ENCODE measurements around the gene MTHFD1. TPM values are rescaled to one million over a fixed set of nuclear protein-coding genes. Genes with fewer than 3 reads are reported as not detected.

The MTHFD1 gene
- total RNA-seq, 1 experiment from 2014 or later, result 57.8 TPM

DNA sequence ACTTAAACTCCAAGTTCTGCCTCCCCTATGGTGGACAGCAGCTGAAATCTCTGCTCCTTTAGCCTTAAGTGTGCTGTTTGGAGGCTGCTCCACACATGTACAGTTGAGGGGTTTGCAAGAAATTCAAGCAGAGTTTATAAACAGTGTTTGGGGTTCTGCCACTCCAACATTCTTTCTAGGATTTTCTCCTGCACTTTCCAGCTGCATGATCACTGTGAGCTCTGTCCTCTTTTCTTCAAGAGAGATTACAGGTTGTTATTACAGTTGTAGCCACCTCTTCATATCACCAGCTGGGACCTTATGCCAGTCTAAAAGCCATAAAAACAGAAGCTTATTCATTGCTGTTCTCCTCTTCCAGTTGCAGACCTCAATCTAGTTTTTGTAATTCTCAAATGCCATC, 107.1 kb downstream of the MTHFD1 start:
- DNase-seq (ENCODE audit: low spot score), result no peak

DNA sequence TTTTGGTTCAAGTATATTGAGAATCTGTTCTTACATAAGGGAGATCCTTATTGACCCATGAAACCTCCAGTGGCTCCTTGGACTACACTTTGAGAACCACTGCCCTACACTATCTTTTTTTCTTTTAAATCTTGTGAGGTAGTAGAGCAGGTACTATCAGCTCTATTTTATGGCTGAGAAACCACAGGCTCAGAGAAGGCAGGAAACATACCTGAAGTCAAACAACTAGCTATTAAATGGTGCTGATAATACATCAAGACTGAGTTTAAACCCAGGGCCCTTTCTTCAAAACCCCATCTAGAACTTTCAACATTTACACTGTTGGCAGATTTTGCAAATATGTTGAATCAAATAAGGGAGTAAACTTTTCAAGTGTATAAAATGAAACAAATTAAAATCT, 108.6 kb downstream of the MTHFD1 start:
- DNase-seq (ENCODE audit: low spot score), result no peak

DNA sequence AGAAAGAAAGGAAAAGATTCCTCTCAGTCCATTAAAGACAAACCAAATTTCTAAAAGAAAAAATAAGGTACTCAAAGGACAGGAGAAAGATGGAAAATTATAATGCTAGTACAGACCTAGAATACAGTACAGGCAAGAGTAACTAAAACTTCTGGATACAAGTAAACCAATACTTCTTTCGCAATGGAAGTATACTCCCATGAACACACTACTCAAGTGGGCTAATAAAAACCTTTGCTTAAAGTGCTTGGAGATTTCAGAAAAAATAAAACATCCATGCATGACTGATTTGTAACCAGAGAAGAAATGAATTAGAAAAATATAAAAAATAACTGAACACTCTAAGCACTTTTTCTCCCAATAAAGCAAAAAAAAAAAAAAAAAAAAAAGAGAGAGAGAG, 111.9 kb downstream of the MTHFD1 start:
- DNase-seq (ENCODE audit: low spot score), result no peak

DNA sequence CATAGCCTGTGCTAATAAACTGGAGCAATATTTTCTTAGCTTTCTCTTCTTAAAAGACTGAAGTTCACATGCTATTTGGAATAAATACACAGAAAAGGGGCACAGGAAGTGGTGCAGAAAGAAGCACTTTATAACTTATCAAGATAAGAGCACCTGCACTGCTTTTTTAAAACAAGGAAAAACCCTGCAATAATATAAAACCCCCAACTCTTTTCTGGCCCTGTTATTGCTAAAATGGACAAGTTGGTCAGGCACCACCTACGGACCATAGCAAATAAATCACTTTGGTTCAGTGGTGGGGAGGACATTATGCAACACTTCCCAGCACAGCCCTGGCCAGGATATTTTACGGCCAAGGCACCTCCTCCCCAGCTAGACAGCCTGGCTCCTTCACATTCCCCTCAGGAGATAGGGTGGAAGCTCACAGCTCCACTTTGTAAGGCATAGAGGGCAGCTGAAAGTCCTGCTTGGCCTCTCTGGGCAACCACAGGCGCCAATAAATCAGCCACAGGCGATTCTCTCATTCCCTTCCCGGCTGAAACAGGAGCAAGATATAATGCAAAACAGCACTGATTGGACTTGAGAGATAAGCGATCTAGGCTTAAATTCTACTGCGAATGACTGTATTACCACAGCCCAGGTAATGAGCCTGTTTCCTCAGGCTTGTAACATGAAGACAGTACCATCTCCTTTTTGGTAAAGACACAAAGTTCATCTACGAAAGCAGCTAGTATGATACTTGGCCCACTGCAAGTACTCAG, 113.4 kb downstream of the MTHFD1 start:
- DNase-seq (ENCODE audit: low spot score), result peak; percentile 92

DNA sequence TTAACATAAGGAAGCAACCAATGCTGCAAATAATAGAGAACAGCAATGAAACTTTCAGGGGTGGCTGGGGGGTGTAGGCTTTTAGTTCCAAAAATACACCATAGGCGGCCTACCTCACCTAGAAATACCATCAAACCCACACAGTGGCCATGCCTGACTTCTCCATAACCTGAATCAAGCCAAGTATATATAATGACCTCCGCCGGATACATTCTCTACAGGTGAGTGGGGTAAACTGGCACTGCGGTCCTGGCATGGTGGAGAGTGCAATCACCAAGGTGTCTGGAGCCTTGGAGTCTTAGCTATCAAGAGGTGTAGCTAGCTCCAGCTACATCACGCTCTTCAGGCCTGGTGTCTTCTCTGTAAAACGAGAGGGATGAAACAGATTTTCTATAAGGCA, 114.3 kb downstream of the MTHFD1 start:
- no peak for DNase-seq (ENCODE audit: low spot score)

DNA sequence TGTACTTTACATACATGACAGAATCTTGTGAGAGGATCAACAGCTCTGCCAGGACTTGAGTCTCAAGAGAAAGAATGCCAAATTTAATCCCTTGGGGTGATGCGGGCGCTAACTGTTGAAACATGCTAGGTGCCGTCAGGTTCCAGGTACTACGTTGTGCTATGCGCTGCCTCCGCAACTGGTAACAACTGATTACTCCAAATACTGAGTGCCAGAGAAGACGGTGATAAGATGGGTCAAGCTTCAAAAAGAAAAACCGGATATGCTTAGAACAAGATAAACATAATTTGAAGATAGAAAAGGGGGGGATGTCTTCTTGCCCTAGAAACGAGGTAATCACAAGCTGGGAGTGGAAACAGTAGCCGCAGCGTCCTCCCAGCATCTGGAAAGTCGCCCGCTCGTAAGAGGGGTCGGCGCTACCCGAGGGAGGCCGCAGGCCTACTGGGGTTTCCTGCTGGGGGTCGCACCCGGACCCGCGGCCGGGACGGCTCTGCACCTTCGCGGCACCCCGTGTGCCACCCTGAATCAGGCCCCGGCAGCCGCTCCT, 114.8 kb downstream of the MTHFD1 start:
- DNase-seq (ENCODE audit: low spot score), result no peak

DNA sequence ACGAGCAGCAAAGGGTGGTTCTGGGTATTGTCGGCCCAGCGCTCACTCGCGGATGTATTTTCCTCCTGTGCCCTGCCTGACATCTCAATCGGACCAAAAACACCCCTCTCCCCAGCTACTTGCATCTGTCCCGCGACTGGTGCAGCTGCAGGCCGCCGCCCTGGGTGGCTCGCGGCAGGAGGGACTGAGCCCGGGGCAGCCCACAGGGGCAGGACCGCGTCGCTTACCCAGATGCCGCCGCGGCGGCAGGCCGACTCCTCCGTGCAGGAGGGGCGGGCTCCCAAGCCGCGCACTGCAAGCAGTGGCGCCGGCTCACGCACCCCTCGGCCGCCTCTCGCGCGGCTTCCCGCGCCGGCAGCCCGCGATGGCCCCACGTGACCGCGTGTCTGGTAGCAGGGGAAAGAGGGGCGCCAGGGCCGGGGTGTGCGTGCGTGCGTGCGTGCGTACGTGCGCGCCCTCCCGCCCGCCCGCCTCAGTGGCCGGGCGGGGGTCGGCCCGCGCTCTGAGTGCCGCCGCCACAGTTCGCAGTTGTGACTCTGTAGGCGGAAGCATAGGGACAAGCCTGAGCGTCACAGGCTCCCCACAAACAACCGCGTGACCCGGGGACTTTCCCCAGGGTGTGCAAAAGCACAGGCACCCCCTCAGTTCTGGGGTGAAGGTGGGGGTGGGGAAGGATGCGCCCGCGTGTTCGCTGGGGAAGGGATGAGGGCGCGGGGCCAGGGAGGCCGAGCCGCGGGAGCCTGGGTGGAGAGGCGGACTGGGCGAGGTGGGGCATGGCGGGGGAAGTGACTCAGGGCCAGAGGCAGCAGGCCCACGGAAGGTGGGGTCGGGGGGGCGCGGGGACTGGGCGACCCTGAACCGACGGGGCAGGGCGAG, 115.5 kb downstream of the MTHFD1 start, which contains the start of gene ZBTB25:
Gene ZBTB25, minus strand, starts transcription at position 405 of the 876 bp plus-strand sequence. CDS start 13,305 bp downstream, outside the sequence.
- peak; percentile 87 for DNase-seq (ENCODE audit: low spot score)

DNA sequence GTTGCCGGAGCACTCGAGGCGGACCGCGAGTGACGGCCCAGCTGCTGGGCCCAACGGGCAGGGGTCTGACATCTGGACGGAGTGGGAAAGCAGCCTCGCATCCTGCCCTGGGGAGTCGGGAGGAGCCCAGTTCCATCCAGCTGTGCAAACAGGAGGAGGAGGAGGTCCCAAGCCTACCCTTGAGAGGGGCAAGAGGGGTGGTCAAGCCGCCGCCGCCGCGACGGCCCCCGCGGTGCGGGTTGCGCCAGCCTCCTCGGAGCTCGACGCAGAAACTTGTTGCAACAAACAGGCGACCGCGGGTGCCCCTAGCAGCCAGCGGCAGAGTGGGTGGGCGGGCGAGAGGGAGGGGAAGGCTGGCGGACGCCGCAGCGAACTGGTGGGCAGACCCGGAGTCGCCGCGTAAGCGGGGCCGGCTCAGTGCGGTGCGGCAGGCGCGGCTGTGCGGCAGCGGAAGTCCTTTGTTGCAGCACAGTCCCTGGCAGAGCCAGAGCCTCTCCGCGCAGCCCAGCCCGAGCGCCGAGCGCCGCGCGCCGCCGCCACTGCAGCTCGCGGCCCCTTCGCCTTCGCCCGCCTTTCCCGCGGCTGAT, 116.2 kb downstream of the MTHFD1 start, which contains the start of gene ZBTB1:
Gene ZBTB1, plus strand, starts transcription at position 461 of the 587 bp plus-strand sequence. CDS start 16,735 bp downstream, outside the sequence.
- peak; percentile 70 for DNase-seq (ENCODE audit: low spot score)

DNA sequence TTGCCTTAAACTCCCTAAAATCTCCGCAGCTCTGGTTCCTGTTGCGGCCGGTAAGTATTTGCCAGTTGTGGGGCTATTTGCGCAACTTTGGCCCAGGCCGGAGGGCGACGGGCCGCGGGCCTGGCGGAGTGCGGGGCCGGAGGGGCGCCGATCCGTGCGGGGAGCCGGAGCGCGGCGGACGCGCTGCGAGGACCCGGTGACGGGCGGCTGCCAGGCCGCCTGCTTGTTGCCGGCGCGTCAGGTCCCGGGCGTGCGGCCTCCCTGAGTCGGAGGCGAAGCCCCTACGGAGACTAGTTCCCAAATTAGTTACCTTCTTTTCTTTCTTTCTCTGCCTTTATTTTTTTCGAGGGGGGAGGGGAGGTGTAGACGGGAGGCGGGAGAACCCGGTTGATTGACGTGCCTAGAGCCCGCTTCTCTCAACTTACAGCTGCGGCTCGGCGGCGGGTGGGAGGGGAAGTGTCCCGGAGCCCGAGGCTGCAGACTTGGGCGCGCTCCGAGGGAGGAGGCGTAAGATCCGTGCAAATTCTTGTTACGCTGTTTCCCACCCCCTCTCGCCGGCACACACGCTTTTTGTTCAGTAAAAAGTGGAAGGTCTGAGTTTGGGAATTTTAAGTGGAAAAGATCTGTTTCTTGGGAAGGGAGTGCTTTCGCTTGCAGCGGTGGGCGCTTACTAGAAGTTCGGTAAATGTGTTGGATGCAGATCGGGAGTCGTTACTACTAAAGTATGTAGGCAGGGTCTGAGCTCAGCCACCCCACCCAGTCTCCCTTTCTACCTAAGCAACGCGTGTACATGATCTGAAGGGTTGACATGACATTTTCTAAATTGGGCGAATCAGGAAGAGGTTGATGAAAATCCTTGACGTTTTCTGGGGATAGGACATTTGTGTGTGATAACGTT, 117.0 kb downstream of the MTHFD1 start:
- DNase-seq (ENCODE audit: low spot score), result peak; percentile 84

DNA sequence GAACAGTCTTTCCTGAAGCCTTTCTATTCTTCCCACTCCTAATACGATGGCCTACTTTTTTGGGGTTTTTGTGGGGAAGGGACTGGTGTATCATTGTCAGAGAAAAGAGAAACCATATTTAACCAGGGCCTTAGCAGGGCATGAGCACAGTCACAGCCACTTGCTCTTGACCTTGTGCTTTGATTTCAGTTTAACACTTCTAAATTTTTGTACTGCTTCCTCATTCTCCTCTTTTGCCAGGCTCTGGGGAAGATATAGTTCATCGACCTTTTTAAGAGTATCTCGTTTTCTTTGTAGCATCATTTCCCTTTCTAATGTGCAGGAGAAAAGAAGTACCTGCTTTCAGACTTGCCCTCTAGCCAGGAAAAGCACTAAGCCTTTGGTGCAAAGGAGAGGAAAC, 118.6 kb downstream of the MTHFD1 start:
- DNase-seq (ENCODE audit: low spot score), result no peak

DNA sequence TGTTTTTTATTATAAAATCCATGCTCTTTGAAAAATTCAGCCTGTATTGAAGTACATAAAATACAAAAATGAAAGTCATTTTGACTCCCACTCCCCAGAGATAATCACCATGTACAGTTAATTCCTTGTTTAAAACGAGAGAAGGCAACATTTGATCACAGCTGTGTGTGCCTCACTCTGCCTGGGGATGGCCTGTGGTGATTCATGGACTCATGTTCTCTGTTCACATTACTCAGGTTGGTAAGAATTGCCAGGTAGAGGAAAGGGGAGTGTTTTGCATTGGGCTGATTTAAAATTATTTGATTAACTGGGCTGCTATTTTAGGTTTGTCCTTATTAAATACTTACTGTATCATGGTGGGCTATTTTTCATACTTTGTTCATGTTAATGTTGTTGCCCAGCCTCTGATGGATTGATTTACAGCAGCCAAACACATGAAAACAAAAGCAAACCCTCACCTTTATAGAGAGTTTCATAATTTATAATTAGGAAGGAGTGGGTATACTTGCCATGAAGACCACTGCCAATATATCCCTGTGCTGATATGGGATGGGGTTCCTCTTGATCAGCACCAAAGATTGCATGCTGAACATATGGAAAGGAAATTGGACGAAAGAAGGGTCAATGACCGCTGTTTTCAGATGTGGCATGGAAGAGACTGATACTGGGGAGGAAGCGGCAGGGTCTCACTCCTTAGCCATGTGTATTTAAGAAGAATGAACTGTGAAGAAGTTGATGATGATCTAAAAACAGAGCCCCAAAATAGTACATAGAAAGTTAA, 119.4 kb downstream of the MTHFD1 start:
- no peak for DNase-seq (ENCODE audit: low spot score)

DNA sequence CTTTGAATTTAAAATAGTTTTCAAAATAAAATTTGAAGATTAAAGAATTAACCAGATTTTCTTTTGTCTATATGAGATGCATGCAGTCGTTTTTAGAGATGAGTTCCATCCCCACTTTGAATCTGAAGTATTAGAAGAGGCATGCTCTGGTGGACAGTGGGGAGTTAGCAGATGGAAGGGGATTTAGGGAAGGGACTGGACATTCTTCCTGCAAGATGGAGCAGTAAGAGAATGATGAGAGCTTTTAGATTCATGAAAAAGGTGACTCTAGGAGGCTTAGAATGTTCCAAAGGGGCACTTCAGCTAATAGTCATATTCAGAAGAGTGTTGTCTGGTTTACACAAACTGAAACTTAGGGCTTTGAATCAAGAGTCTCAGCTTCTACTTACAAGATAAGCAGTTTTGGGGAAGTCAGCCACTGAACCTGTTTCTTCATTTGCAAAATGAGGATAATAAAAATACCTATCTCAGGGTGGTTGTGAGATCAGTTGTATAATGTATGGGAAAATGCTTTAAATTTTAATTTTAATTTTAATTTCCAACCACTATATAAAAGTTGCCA, 120.1 kb downstream of the MTHFD1 start:
- no peak for DNase-seq (ENCODE audit: low spot score)

DNA sequence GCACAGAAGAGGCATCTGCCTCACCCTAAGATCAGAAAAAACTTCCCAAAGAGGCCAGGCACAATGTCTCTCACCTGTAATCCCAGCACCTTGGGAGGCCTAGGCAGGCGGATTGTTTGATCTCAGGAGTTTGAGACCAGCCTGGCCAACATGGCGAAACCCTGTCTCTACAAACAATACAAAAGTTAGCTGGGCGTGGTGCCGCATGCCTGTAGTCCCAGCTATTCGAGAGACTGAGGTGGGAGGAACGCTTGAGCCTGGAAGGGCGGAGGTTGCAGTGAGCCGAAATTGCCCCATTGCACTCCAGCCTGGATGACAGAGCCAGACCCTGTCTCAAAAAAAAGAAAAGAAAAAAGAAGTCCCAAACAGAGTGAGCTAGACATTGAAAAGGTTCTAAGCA, 120.9 kb downstream of the MTHFD1 start:
- DNase-seq (ENCODE audit: low spot score), result no peak

Other genes starting within 250 kb of the MTHFD1 start
- 0.10 TPM in 1 of 2 replicates, not detected in the other for gene ESR2, start 94.0 kb upstream of the MTHFD1 start, total RNA-seq (2014; rRNA removed; shearing (Covaris generic))
- 0.81 and 1.5 TPM in 2 replicates for gene AKAP5, start 77.1 kb downstream of the MTHFD1 start, total RNA-seq (2014; rRNA removed; shearing (Covaris generic))
- gene ZBTB25, start 115.5 kb downstream of the MTHFD1 start, total RNA-seq (2014; rRNA removed; shearing (Covaris generic)), result 2.3 and 2.6 TPM in 2 replicates
- gene ZBTB1, start 116.4 kb downstream of the MTHFD1 start, total RNA-seq (2014; rRNA removed; shearing (Covaris generic)), result 32.6 and 34.7 TPM in 2 replicates
- 3.7 and 3.8 TPM in 2 replicates for gene HSPA2, start 152.4 kb downstream of the MTHFD1 start, total RNA-seq (2014; rRNA removed; shearing (Covaris generic))
- 0.64 TPM in 1 of 2 replicates, not detected in the other for gene PPP1R36, start 161.6 kb downstream of the MTHFD1 start, total RNA-seq (2014; rRNA removed; shearing (Covaris generic))